Measurements from ENCODE around the gene E2F3. TPM values are rescaled to one million over a fixed set of nuclear protein-coding genes. Genes with fewer than 3 reads are reported as not detected.
A peak's percentile ranks its signal among the peaks of the same experiment; 100 is the strongest.

Gene E2F3
- total RNA-seq, 1 donor from 2014 or later: 27.4 TPM

GRCh38 chr6:20415304-20415703 is 13.6 kb downstream of the E2F3 start:
- Histone ChIP-seq H3K9me3 (ENCODE audit: insufficient read depth, low read depth, low read length) (no peaks in the 10 kb centered on the region), H3K27me3 (ENCODE audit: insufficient read depth, low read length) (no peaks in the 10 kb centered on the region), H3K27ac (ENCODE audit: low read depth, low read length) (no peak overlapping the region), H3K4me2 (ENCODE audit: low read length) (no peak overlapping the region), H3K4me1 (ENCODE audit: insufficient read depth, low read length) (peaks cover 5% of the 10 kb centered on the region), H3K36me3 (ENCODE audit: insufficient read depth, low read length) (no peaks in the 10 kb centered on the region), H4K20me1 (ENCODE audit: insufficient read depth, low read length) (peaks cover 94% of the 10 kb centered on the region), H2AFZ (ENCODE audit: low read depth, low read length) (no peak overlapping the region), H3K79me2 (ENCODE audit: insufficient read depth, low read length) (peaks cover 100% of the 10 kb centered on the region), H3K9ac (ENCODE audit: low read length) (no peak overlapping the region), H3K4me3 (ENCODE audit: insufficient read depth, low read depth, low read length) (no peak overlapping the region)
- FAIRE-seq (no peak), DNase-seq (ENCODE audit: low read depth) (no peak)
- Mint-ChIP-seq H3K4me3 (ENCODE audit: unreplicated experiment) (no peak overlapping the region), H3K27me3 (ENCODE audit: low read depth, unreplicated experiment) (no peaks in the 10 kb centered on the region), H3K4me1 (ENCODE audit: low read depth, unreplicated experiment) (peaks cover 36% of the 10 kb centered on the region), H3K9me3 (ENCODE audit: unreplicated experiment) (no peaks in the 10 kb centered on the region), H3K36me3 (ENCODE audit: low read depth, unreplicated experiment) (peaks cover 9% of the 10 kb centered on the region), H3K27ac (ENCODE audit: unreplicated experiment) (no peak overlapping the region)
- no peak for TF ChIP-seq CTCF (IDR thresholded peaks at IDR 0.05; ENCODE audit: insufficient read depth, low read depth, low read length)
- no peak for TF ChIP-seq EZH2 (IDR thresholded peaks at IDR 0.05; ENCODE audit: insufficient read depth, low read length)

GRCh38 chr6:20415712-20416454 is 14.2 kb downstream of the E2F3 start:
- H3K79me2 ChIP-seq (ENCODE audit: insufficient read depth, low read length): peaks cover 100% of the 10 kb centered on the region
- H3K27me3 ChIP-seq (ENCODE audit: insufficient read depth, low read length): no peaks in the 10 kb centered on the region
- H3K27ac Mint-ChIP-seq (ENCODE audit: unreplicated experiment): peak overlapping the region; percentile 5
- no peaks in the 10 kb centered on the region for H3K9me3 Mint-ChIP-seq (ENCODE audit: unreplicated experiment)
- peaks cover 94% of the 10 kb centered on the region for H4K20me1 ChIP-seq (ENCODE audit: insufficient read depth, low read length)
- FAIRE-seq (no peak), DNase-seq (ENCODE audit: low read depth) (no peak)
- H3K4me1 Mint-ChIP-seq (ENCODE audit: low read depth, unreplicated experiment): peaks cover 40% of the 10 kb centered on the region
- H3K27me3 Mint-ChIP-seq (ENCODE audit: low read depth, unreplicated experiment): no peaks in the 10 kb centered on the region
- no peak for TF ChIP-seq EZH2 (IDR thresholded peaks at IDR 0.05; ENCODE audit: insufficient read depth, low read length)
- TF ChIP-seq CTCF (IDR thresholded peaks at IDR 0.05; ENCODE audit: insufficient read depth, low read depth, low read length): no peak
- no peaks in the 10 kb centered on the region for H3K36me3 ChIP-seq (ENCODE audit: insufficient read depth, low read length)
- no peak overlapping the region for H3K4me3 ChIP-seq (ENCODE audit: insufficient read depth, low read depth, low read length)
- H3K27ac ChIP-seq (ENCODE audit: low read depth, low read length): no peak overlapping the region
- no peak overlapping the region for H2AFZ ChIP-seq (ENCODE audit: low read depth, low read length)
- H3K36me3 Mint-ChIP-seq (ENCODE audit: low read depth, unreplicated experiment): peaks cover 7% of the 10 kb centered on the region
- peaks cover 5% of the 10 kb centered on the region for H3K4me1 ChIP-seq (ENCODE audit: insufficient read depth, low read length)
- no peak overlapping the region for H3K9ac ChIP-seq (ENCODE audit: low read length)
- H3K4me3 Mint-ChIP-seq (ENCODE audit: unreplicated experiment): no peak overlapping the region
- no peak overlapping the region for H3K4me2 ChIP-seq (ENCODE audit: low read length)
- H3K9me3 ChIP-seq (ENCODE audit: insufficient read depth, low read depth, low read length): no peaks in the 10 kb centered on the region

Data from astrocyte (in vitro differentiated cells and primary cell).